Epithelial cell of proximal tubule (primary cell): ENCODE data around the gene ZNHIT2. TPM values are rescaled to one million over a fixed set of nuclear protein-coding genes. Genes with fewer than 3 reads are reported as not detected.
A peak's percentile ranks its signal among the peaks of the same experiment; 100 is the strongest.

ENCODE experiments used
- DNase-seq: peaks from one replicate; pipeline ENCODE4 v3.0.0-alpha.2; 2011; ENCODE audit warnings: low read depth
- H3K4me3 ChIP-seq: 2 replicates; pipeline ENCODE4 v1.5.1; 2011; ENCODE audit warnings: low read depth, mild to moderate bottlenecking, low read length
- CTCF ChIP-seq: conservative IDR thresholded peaks from 2 replicates; pipeline ENCODE4 v1.5.1; 2012; ENCODE audit warnings: low read depth, mild to moderate bottlenecking, low read length
- total RNA-seq: library from RNA; depleted of rRNA; stranded (reverse); fragments of >200 nt; gene quantifications from 2 replicates; pipeline ENCODE4 v1.2.3, GENCODE V29; 2015

Gene ZNHIT2
- total RNA-seq, 1 donor from 2014 or later = 37.1 TPM

GRCh38 chr11:65112546-65113360, 4.7 kb downstream of the ZNHIT2 start:
- H3K4me3 ChIP-seq = peak overlapping the region; percentile 82
- peak; percentile 81 for TF ChIP-seq CTCF
- no peak for DNase-seq

- DNase-seq = no peak
- peak within 1 kb of the TSS; percentile 82 for H3K4me3 ChIP-seq
- TF ChIP-seq CTCF = no peak
These were observed 5.6 kb downstream of the ZNHIT2 start, which contains the start of gene TM7SF2 for GRCh38 chr11:65111744-65112545. TSS of gene TM7SF2 (plus strand) at chr11:65111872. CDS start at chr11:65112016, 144 bp downstream.

GRCh38 chr11:65111159-65111743, 6.2 kb downstream of the ZNHIT2 start:
- no peak for TF ChIP-seq CTCF
- DNase-seq = no peak
- H3K4me3 ChIP-seq = no peak overlapping the region

- TF ChIP-seq CTCF = peak; percentile 97
- peak overlapping the region; percentile 26 for H3K4me3 ChIP-seq
- no peak for DNase-seq
These were observed 7.1 kb downstream of the ZNHIT2 start for GRCh38 chr11:65110354-65110861.

- TF ChIP-seq CTCF = no peak
- no peak for DNase-seq
- no peak overlapping the region for H3K4me3 ChIP-seq
These were observed 8.0 kb downstream of the ZNHIT2 start for GRCh38 chr11:65109231-65110198.
